LNCaP clone FGC (cell line): ENCODE measurements around the gene BST1.

Experiments used
- DNase-seq: peaks from one replicate; pipeline ENCODE4 v3.0.0-alpha.2; 2011; ENCODE audit warnings: low read depth
- H3K4me3 ChIP-seq: 2 replicates; pipeline ENCODE4 v1.5.1; 2011; ENCODE audit warnings: mild to moderate bottlenecking, low read depth, low read length, control low read depth
- TF ChIP-seq, protein P1 (sequence below): IDR thresholded peaks from 2 replicates; pipeline ENCODE4 v1.5.1; 2012; ENCODE audit warnings: mild to moderate bottlenecking; ENCODE audit not compliant: control insufficient read depth, insufficient read depth; ENCODE audit errors: extremely low read depth

BST1 gene

DNA sequence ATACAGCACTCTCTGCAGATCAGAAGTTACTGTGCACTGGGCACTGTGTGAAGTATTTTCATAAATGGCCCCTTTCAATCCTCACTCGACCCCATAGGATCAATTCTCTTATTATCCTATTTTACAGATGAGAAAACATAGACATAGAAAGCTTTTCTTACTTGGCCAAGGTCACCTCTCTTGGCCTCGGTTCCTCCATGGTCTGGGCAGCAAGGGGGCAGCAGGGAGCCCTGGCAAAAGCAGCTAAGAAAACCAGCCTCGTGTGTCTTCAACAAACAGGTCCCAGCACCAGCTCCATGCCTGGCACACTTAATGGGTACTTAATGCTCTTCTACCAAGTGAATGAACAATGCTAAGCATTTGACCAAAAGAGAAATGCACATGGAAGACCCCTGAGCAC is 34.4 kb downstream of the BST1 start:
- no peak overlapping the region for H3K4me3 ChIP-seq
- TF ChIP-seq, protein P1, sequence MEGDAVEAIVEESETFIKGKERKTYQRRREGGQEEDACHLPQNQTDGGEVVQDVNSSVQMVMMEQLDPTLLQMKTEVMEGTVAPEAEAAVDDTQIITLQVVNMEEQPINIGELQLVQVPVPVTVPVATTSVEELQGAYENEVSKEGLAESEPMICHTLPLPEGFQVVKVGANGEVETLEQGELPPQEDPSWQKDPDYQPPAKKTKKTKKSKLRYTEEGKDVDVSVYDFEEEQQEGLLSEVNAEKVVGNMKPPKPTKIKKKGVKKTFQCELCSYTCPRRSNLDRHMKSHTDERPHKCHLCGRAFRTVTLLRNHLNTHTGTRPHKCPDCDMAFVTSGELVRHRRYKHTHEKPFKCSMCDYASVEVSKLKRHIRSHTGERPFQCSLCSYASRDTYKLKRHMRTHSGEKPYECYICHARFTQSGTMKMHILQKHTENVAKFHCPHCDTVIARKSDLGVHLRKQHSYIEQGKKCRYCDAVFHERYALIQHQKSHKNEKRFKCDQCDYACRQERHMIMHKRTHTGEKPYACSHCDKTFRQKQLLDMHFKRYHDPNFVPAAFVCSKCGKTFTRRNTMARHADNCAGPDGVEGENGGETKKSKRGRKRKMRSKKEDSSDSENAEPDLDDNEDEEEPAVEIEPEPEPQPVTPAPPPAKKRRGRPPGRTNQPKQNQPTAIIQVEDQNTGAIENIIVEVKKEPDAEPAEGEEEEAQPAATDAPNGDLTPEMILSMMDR: no peak
- DNase-seq: no peak

DNA sequence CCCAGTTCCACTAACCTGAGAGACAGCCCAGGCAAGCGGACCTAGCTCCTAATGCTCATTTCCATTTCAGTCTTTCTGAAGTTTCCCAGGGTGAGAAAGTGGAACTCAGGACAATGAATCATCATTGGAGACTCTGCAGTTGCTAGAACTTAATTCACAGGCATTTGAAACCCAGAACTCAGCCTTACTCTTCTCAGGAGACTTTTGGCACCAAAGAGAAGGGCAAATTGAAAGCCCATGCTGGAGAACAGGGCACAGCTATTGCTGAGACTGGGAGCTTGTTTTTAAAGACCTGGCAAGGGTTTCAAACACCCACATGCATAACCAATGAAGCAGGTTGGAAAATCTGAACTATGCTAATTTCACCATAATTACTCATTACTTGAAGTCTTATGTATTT is 36.0 kb downstream of the BST1 start:
- TF ChIP-seq, protein P1: no peak
- no peak for DNase-seq
- no peak overlapping the region for H3K4me3 ChIP-seq

DNA sequence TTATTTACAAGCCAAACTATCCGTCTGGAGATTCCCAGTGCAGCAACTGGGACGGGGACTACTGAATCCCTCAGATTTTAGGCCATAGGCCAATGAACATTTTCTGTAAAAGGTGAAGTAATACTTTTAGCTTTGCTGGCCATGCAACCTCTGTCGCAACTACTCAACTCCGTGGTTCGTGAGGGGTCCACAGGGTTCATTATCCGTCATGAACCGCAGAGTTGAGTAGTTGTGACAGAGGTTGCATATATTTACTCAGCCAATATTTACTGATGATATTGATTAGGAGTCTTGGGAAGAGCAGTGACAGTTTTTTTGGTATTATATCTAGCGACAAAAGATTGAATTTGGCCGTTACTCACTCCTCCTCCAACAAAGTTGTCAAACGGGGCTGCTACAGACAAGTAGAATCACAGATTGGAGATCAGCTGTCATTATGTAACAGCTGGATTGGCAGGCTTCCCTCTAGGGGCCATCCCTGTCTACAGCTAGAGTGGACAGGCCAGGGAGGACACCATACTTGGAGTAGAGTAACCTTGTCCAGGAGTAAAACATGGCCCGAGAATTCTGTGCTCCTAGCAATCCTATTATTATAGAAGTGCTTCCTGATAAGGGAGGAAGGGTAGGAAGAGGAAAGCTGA is 38.0 kb downstream of the BST1 start:
- no peak for DNase-seq
- H3K4me3 ChIP-seq: no peak overlapping the region
- TF ChIP-seq, protein P1: no peak

DNA sequence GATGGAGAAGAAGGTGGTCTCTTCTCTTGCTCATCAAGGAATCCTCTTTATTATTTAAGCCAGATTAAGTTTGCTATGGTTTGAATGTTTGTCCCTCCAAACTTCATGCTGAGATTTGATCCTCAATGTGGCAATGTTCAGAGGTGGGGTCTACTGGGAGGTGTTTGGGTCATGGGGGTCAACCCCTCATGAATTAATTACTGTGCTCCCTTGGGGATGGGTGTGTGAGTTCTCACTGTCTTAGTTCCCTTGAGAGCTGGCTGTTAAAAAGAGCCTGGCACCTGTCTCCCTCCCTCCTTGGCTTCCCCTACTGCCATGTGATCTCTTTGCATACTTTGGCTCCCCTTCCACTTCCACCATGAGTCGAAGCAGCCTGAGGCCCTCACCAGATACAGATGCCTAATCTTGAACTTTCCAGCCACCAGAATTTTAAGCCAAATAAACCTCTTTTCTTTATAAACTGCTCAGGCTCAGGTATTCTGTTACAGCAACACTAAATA is 39.3 kb downstream of the BST1 start:
- no peak for DNase-seq
- no peak overlapping the region for H3K4me3 ChIP-seq
- TF ChIP-seq, protein P1: no peak

DNA sequence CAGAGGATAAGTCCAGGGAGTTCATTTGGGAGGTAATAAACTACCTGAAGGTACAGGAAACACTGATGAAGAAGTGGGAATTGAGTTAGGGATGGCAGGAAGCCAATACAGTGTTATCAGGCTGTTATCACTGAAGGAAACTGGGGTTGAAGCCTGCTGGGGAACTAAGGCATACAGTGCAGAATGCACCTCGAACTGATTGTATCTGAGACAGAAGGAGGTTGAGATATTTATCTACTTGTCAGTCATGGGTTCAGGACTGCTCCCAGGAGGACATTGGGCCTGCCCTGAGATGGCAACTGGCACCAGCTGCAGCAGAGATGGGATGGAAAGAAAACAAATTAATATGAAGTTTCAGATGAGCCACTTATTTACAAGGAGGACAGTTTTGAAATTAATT is 39.8 kb downstream of the BST1 start:
- H3K4me3 ChIP-seq: no peak overlapping the region
- DNase-seq: no peak
- TF ChIP-seq, protein P1: no peak

DNA sequence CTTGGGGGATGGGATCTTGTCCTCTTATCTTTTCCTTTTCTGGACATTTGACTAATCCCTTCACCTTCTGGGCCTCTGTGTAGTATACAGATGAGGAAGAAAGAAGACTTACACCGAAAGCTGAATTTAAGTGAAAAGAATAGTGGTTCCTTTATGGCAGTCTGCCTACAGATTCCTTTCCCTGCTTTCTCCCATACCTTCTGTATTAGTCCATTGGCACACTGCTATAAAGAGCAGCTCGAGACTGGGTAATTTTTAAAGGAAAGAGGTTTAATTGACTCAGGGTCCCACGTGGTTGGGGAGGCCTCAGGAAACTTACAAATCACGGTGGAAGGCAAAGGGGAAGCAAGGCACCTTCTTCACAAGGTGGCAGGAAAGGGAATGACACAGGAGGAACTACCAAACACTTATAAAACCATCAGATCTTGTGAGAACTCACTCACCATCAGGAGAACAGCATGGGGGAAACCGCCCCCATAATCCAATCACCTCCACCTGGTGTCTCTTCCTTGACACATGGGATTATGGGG is 41.2 kb downstream of the BST1 start:
- no peak for DNase-seq
- TF ChIP-seq, protein P1: no peak
- no peak overlapping the region for H3K4me3 ChIP-seq

DNA sequence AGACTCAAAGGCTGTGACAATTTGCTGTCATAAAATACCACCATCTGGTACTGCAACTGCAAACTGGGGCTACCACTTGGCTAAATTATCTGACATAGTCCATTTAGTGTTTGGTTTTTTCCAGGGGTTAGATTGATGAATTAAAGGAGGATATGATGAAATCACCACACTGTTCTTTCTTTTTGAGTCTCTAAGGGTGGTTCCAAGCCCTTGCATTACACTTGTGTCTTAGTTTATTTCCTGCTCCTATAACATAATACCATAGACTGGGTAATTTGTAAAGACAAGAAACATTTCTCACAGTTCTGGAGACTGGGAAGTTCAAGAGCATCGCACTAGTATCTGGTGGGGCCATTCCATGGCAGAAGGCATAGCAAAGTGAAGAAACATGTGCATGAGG is 43.2 kb downstream of the BST1 start:
- no peak for DNase-seq
- H3K4me3 ChIP-seq: no peak overlapping the region
- TF ChIP-seq, protein P1: no peak
